RPMI8226 (cell line): ENCODE measurements around the gene SCARB1.

Experiments used
- DNase-seq: peaks from one replicate; pipeline ENCODE4 v3.0.0-alpha.2; 2015

Gene SCARB1

GRCh38 chr12:124792156-124792555 is 71.5 kb downstream of the SCARB1 start:
- no peak for DNase-seq

- DNase-seq: no peak
Measured at GRCh38 chr12:124790650-124791400, 72.8 kb downstream of the SCARB1 start.

- DNase-seq: no peak
Measured at GRCh38 chr12:124788936-124789555, 74.6 kb downstream of the SCARB1 start.

GRCh38 chr12:124786061-124786964 is 77.4 kb downstream of the SCARB1 start:
- no peak for DNase-seq

GRCh38 chr12:124784871-124785572 is 78.6 kb downstream of the SCARB1 start:
- DNase-seq: no peak

- DNase-seq: no peak
Measured at GRCh38 chr12:124783087-124783486, 80.6 kb downstream of the SCARB1 start.

- no peak for DNase-seq
Measured at GRCh38 chr12:124782132-124782531, 81.5 kb downstream of the SCARB1 start.

- DNase-seq: no peak
Measured at GRCh38 chr12:124780752-124781685, 82.6 kb downstream of the SCARB1 start.

- DNase-seq: no peak
Measured at GRCh38 chr12:124780336-124780735, 83.3 kb downstream of the SCARB1 start.

- no peak for DNase-seq
Measured at GRCh38 chr12:124779161-124780141, 84.2 kb downstream of the SCARB1 start.

- DNase-seq: no peak
Measured at GRCh38 chr12:124778411-124778810, 85.3 kb downstream of the SCARB1 start.

GRCh38 chr12:124777399-124778372 is 86.0 kb downstream of the SCARB1 start:
- no peak for DNase-seq

GRCh38 chr12:124776125-124776513 is 87.5 kb downstream of the SCARB1 start:
- DNase-seq: no peak

GRCh38 chr12:124774462-124775167 is 89.0 kb downstream of the SCARB1 start:
- peak; percentile 83 for DNase-seq

- no peak for DNase-seq
Measured at GRCh38 chr12:124774054-124774461, 89.6 kb downstream of the SCARB1 start.

- DNase-seq: no peak
Measured at GRCh38 chr12:124772289-124773170, 91.1 kb downstream of the SCARB1 start.
